ENCODE measurements around the gene IQGAP2. TPM values are rescaled to one million over a fixed set of nuclear protein-coding genes. Genes with fewer than 3 reads are reported as not detected.

The IQGAP2 gene
- total RNA-seq, 1 donor from 2014 or later, result 8.8 TPM

GRCh38 chr5:76715486-76715735 lies 312.3 kb downstream of the IQGAP2 start:
- H3K36me3 Mint-ChIP-seq (ENCODE audit: unreplicated experiment), result peaks cover 5% of the 10 kb centered on the region
- peaks cover 49% of the 10 kb centered on the region for H3K4me1 Mint-ChIP-seq (ENCODE audit: unreplicated experiment)
- peak overlapping the region; percentile 68 for H3K27ac Mint-ChIP-seq (ENCODE audit: unreplicated experiment)
- H3K9me3 Mint-ChIP-seq (ENCODE audit: unreplicated experiment), result no peaks in the 10 kb centered on the region
- no peak for TF ChIP-seq CTCF (IDR thresholded peaks at IDR 0.05)
- no peak for DNase-seq (ENCODE audit: extremely low spot score, unreplicated experiment)
- H3K27me3 Mint-ChIP-seq (ENCODE audit: unreplicated experiment), result no peaks in the 10 kb centered on the region
- peak overlapping the region; percentile 84 for H3K4me3 Mint-ChIP-seq (ENCODE audit: unreplicated experiment)

- H3K36me3 Mint-ChIP-seq (ENCODE audit: unreplicated experiment), result peaks cover 5% of the 10 kb centered on the region
- peak; percentile 86 for TF ChIP-seq CTCF (IDR thresholded peaks at IDR 0.05)
- peak within 1 kb of the TSS; percentile 77 for H3K27ac Mint-ChIP-seq (ENCODE audit: unreplicated experiment)
- H3K9me3 Mint-ChIP-seq (ENCODE audit: unreplicated experiment), result no peaks in the 10 kb centered on the region
- H3K4me3 Mint-ChIP-seq (ENCODE audit: unreplicated experiment), result peak within 1 kb of the TSS; percentile 84
- peaks cover 47% of the 10 kb centered on the region for H3K4me1 Mint-ChIP-seq (ENCODE audit: unreplicated experiment)
- no peaks in the 10 kb centered on the region for H3K27me3 Mint-ChIP-seq (ENCODE audit: unreplicated experiment)
- DNase-seq (ENCODE audit: extremely low spot score, unreplicated experiment), result peak; percentile 87
Observed at GRCh38 chr5:76715736-76716455, 312.8 kb downstream of the IQGAP2 start, which contains the start of gene F2R. TSS of gene F2R (plus strand) at chr5:76716126. CDS start at chr5:76716308, 182 bp downstream.

GRCh38 chr5:76716456-76717157 lies 313.5 kb downstream of the IQGAP2 start:
- H3K27ac Mint-ChIP-seq (ENCODE audit: unreplicated experiment), result peak overlapping the region; percentile 77
- H3K4me3 Mint-ChIP-seq (ENCODE audit: unreplicated experiment), result peak overlapping the region; percentile 84
- no peaks in the 10 kb centered on the region for H3K9me3 Mint-ChIP-seq (ENCODE audit: unreplicated experiment)
- H3K4me1 Mint-ChIP-seq (ENCODE audit: unreplicated experiment), result peaks cover 47% of the 10 kb centered on the region
- no peaks in the 10 kb centered on the region for H3K27me3 Mint-ChIP-seq (ENCODE audit: unreplicated experiment)
- peaks cover 7% of the 10 kb centered on the region for H3K36me3 Mint-ChIP-seq (ENCODE audit: unreplicated experiment)
- TF ChIP-seq CTCF (IDR thresholded peaks at IDR 0.05), result no peak
- no peak for DNase-seq (ENCODE audit: extremely low spot score, unreplicated experiment)

- no peak for TF ChIP-seq CTCF (IDR thresholded peaks at IDR 0.05)
- Mint-ChIP-seq H3K4me3 (ENCODE audit: unreplicated experiment) (peak overlapping the region; percentile 84), H3K9me3 (ENCODE audit: unreplicated experiment) (no peaks in the 10 kb centered on the region), H3K4me1 (ENCODE audit: unreplicated experiment) (peaks cover 53% of the 10 kb centered on the region), H3K27ac (ENCODE audit: unreplicated experiment) (peak overlapping the region; percentile 77), H3K36me3 (ENCODE audit: unreplicated experiment) (peaks cover 7% of the 10 kb centered on the region), H3K27me3 (ENCODE audit: unreplicated experiment) (no peaks in the 10 kb centered on the region)
- no peak for DNase-seq (ENCODE audit: extremely low spot score, unreplicated experiment)
Observed at GRCh38 chr5:76717222-76718083, 314.4 kb downstream of the IQGAP2 start.
